ENCODE measurements around the gene AJUBA. TPM values are rescaled to one million over a fixed set of nuclear protein-coding genes. Genes with fewer than 3 reads are reported as not detected.

The AJUBA gene
- total RNA-seq, 1 donor from 2014 or later, result 111 TPM

DNA sequence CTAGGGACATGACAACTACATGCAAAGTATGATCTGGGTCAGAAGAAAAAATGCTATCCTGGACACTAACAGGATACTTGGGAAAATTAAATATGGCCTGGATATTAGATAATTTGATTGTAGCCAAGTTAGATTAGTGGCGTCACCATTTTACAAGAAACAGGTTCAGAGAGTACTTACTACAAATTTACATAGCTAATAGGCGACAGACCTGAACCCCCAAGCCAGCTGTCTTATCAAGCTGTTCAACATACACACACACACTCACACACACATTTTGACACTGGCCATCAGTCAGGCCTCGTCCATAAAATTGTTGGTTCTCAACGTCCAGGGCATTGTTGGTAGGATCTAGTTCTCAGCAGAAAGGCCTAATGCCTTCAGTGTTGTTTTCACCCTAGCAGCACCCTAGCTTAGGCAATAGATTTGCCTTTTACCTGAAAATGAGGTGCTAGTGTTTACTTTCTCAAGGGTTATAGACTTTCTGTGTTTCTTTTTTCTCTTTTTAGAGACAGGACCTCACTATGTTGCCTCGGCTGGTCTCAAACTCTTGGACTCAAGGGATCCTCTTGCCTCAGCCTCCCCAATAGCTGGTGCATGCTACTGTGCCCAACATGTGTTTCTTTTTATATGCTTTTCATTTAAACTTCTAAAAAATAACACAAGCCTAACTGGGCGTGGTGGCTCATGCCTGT lies 30.9 kb upstream of the AJUBA start:
- TF ChIP-seq, protein P1, sequence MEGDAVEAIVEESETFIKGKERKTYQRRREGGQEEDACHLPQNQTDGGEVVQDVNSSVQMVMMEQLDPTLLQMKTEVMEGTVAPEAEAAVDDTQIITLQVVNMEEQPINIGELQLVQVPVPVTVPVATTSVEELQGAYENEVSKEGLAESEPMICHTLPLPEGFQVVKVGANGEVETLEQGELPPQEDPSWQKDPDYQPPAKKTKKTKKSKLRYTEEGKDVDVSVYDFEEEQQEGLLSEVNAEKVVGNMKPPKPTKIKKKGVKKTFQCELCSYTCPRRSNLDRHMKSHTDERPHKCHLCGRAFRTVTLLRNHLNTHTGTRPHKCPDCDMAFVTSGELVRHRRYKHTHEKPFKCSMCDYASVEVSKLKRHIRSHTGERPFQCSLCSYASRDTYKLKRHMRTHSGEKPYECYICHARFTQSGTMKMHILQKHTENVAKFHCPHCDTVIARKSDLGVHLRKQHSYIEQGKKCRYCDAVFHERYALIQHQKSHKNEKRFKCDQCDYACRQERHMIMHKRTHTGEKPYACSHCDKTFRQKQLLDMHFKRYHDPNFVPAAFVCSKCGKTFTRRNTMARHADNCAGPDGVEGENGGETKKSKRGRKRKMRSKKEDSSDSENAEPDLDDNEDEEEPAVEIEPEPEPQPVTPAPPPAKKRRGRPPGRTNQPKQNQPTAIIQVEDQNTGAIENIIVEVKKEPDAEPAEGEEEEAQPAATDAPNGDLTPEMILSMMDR (IDR thresholded peaks at IDR 0.05), result no peak
- DNase-seq (ENCODE audit: extremely low spot score, unreplicated experiment), result no peak
- no peak overlapping the region for H3K4me3 Mint-ChIP-seq (ENCODE audit: unreplicated experiment)
- H3K9me3 Mint-ChIP-seq (ENCODE audit: unreplicated experiment), result no peaks in the 10 kb centered on the region
- no peaks in the 10 kb centered on the region for H3K27me3 Mint-ChIP-seq (ENCODE audit: unreplicated experiment)
- peaks cover 17% of the 10 kb centered on the region for H3K4me1 Mint-ChIP-seq (ENCODE audit: unreplicated experiment)
- no peak overlapping the region for H3K27ac Mint-ChIP-seq (ENCODE audit: unreplicated experiment)
- H3K36me3 Mint-ChIP-seq (ENCODE audit: unreplicated experiment), result no peaks in the 10 kb centered on the region

DNA sequence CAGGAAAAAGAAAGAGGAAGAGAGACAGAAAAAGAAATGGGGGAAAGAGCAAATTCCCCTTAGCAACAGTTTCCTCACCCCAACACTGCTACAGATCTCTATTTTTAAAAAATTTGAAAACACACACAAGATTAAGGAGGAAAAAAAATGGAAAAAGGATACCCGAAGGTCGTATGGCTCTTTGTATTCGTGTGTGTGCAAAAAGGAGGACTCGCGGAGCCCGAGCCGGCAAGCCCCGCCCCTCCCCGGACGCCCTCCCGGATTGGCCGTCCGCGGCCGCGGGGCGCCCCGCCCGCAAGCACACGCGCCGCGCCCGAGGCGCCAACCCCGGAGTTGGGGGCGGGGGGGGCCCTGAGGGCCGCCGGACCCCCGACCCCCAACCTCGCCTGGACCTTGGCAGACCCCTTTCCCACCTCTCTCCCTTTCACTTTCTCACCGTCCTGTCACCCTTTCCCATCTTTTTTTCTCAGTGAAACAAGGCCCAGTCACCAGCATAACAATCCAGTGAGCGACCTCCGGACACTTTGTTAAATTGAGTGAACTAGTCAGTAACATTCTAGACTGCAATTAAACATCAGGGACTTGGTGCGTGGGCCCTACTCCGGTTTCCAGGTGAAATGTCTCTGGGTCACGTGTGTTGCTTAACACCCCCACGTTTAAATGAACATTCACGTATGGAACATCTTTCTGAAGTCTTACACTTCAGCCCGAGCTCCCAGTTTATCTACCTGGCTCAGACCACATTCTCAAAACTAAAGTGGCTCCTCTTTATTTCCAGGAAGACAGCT lies 27.8 kb upstream of the AJUBA start, which contains the start of gene C14orf93:
Gene C14orf93, minus strand, starts transcription at position 205 of the 788 bp plus-strand sequence. CDS start 11,120 bp downstream, outside the sequence.
- TF ChIP-seq, protein P1 (IDR thresholded peaks at IDR 0.05), result no peak
- Mint-ChIP-seq H3K36me3 (ENCODE audit: unreplicated experiment) (no peaks in the 10 kb centered on the region), H3K4me1 (ENCODE audit: unreplicated experiment) (peaks cover 40% of the 10 kb centered on the region), H3K27ac (ENCODE audit: unreplicated experiment) (peak within 1 kb of the TSS; percentile 99), H3K9me3 (ENCODE audit: unreplicated experiment) (no peaks in the 10 kb centered on the region), H3K4me3 (ENCODE audit: unreplicated experiment) (peak within 1 kb of the TSS; percentile 93), H3K27me3 (ENCODE audit: unreplicated experiment) (no peaks in the 10 kb centered on the region)
- peak; percentile 89 for DNase-seq (ENCODE audit: extremely low spot score, unreplicated experiment)

DNA sequence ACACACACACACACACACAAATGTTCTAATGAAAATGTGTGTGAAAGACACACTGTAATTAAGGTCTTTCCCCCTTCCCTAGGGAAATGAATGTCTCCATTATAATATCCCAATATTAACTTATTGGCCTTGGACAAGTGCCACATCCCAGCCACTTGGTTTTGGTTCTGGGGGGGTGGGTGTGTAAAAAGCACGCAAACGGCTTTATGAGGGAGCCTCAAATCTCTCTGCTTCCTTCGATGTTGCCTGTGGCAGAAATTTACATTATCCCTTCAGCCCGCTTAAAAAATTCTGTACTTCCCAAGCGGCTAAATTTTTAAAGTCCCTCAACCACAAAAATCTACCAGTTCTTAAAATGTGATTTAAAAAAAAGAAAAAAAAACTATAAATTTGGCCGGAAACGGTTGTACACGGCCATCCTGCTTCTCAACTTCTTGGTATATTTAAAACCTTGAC lies 27.2 kb upstream of the AJUBA start:
- Mint-ChIP-seq H3K4me1 (ENCODE audit: unreplicated experiment) (peaks cover 43% of the 10 kb centered on the region), H3K9me3 (ENCODE audit: unreplicated experiment) (no peaks in the 10 kb centered on the region), H3K27me3 (ENCODE audit: unreplicated experiment) (no peaks in the 10 kb centered on the region), H3K4me3 (ENCODE audit: unreplicated experiment) (peak overlapping the region; percentile 93), H3K36me3 (ENCODE audit: unreplicated experiment) (peaks cover 2% of the 10 kb centered on the region), H3K27ac (ENCODE audit: unreplicated experiment) (peak overlapping the region; percentile 98)
- no peak for DNase-seq (ENCODE audit: extremely low spot score, unreplicated experiment)
- TF ChIP-seq, protein P1 (IDR thresholded peaks at IDR 0.05), result no peak

DNA sequence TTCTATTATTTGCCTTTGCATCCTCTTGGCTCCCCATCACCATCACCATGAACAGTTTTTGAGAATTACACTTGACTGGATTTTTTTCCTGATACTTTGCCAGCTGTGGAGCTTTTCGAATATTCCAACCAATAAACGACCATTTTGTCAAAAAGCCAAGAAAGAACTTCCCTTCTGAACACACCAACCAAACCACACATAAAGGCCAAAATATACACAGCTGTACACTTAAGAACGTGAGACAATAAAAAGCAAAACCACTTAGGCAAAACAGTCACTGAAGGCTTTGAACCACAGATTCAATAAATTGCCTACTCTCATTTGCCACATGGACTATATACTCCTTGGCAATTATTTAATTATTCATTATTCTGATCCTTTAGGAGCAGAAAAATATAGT lies 26.5 kb upstream of the AJUBA start:
- Mint-ChIP-seq H3K4me3 (ENCODE audit: unreplicated experiment) (peak overlapping the region; percentile 18), H3K9me3 (ENCODE audit: unreplicated experiment) (no peaks in the 10 kb centered on the region), H3K27me3 (ENCODE audit: unreplicated experiment) (no peaks in the 10 kb centered on the region), H3K4me1 (ENCODE audit: unreplicated experiment) (peaks cover 43% of the 10 kb centered on the region), H3K27ac (ENCODE audit: unreplicated experiment) (peak overlapping the region; percentile 99), H3K36me3 (ENCODE audit: unreplicated experiment) (peaks cover 2% of the 10 kb centered on the region)
- TF ChIP-seq, protein P1 (IDR thresholded peaks at IDR 0.05), result no peak
- no peak for DNase-seq (ENCODE audit: extremely low spot score, unreplicated experiment)

Measured in osteocyte (in vitro differentiated cells).